Measurements from ENCODE around the gene AAGAB.

Gene AAGAB

GRCh38 chr15:67186226-67186649 lies 68.2 kb downstream of the AAGAB start:
- DNase-seq: peak; percentile 41

GRCh38 chr15:67185621-67186225 lies 68.7 kb downstream of the AAGAB start:
- DNase-seq: peak; percentile 49

GRCh38 chr15:67185051-67185450 lies 69.4 kb downstream of the AAGAB start:
- DNase-seq: no peak

- DNase-seq: peak; percentile 22
Measured at GRCh38 chr15:67184208-67184925, 70.1 kb downstream of the AAGAB start.

GRCh38 chr15:67183443-67184169 lies 70.9 kb downstream of the AAGAB start:
- DNase-seq: peak; percentile 34

- DNase-seq: no peak
Measured at GRCh38 chr15:67181221-67181639, 73.2 kb downstream of the AAGAB start.

GRCh38 chr15:67180514-67181191 lies 73.8 kb downstream of the AAGAB start:
- no peak for DNase-seq

- DNase-seq: no peak
Measured at GRCh38 chr15:67180035-67180434, 74.4 kb downstream of the AAGAB start.

- no peak for DNase-seq
Measured at GRCh38 chr15:67179411-67179995, 75.0 kb downstream of the AAGAB start.

- no peak for DNase-seq
Measured at GRCh38 chr15:67178569-67179210, 75.8 kb downstream of the AAGAB start.

- no peak for DNase-seq
Measured at GRCh38 chr15:67177752-67178151, 76.7 kb downstream of the AAGAB start.

GRCh38 chr15:67176195-67176971 lies 78.1 kb downstream of the AAGAB start:
- DNase-seq: no peak

GRCh38 chr15:67175643-67176071 lies 78.8 kb downstream of the AAGAB start:
- DNase-seq: no peak

- DNase-seq: no peak
Measured at GRCh38 chr15:67174864-67175573, 79.4 kb downstream of the AAGAB start.

- DNase-seq: no peak
Measured at GRCh38 chr15:67174446-67174845, 80.0 kb downstream of the AAGAB start.

- no peak for DNase-seq
Measured at GRCh38 chr15:67173786-67174185, 80.7 kb downstream of the AAGAB start.

GRCh38 chr15:67173005-67173404 lies 81.5 kb downstream of the AAGAB start:
- DNase-seq: no peak

GRCh38 chr15:67172172-67172571 lies 82.3 kb downstream of the AAGAB start:
- peak; percentile 61 for DNase-seq

- DNase-seq: no peak
Measured at GRCh38 chr15:67171471-67171870, 83.0 kb downstream of the AAGAB start.

- no peak for DNase-seq
Measured at GRCh38 chr15:67170143-67170925, 84.1 kb downstream of the AAGAB start.
